DND-41 (cell line): ENCODE data around the gene CDR2L.

ENCODE experiments used
- CTCF ChIP-seq: IDR thresholded peaks from 2 replicates; pipeline ENCODE4 v1.5.1; 2012; ENCODE audit warnings: borderline replicate concordance, low read length, moderate library complexity, mild to moderate bottlenecking; ENCODE audit not compliant: poor library complexity, severe bottlenecking; ENCODE audit errors: extremely low read depth
- EZH2 ChIP-seq: IDR thresholded peaks from 3 replicates; pipeline ENCODE4 v1.6.1; 2012; ENCODE audit warnings: borderline replicate concordance, low read depth, mild to moderate bottlenecking, moderate library complexity, low read length, inconsistent platforms; ENCODE audit not compliant: severe bottlenecking

- TF ChIP-seq CTCF (no peak), EZH2 (no peak)
These were observed 15.9 kb downstream of the CDR2L start for GRCh38 chr17:75003070-75003956.
